Fibroblast of pulmonary artery (primary cell): ENCODE results near the gene REXO1.

Experiments used
- DNase-seq: peaks from one replicate; pipeline ENCODE4 v3.0.0-alpha.2; 2010; ENCODE audit warnings: low read depth
- H3K4me3 ChIP-seq: replicated peaks from 2 replicates; pipeline ENCODE4 v1.5.1; 2011; ENCODE audit warnings: low read depth, mild to moderate bottlenecking, control low read depth, low read length, moderate library complexity
- TF ChIP-seq, protein P1 (sequence below): IDR thresholded peaks from 2 replicates; pipeline ENCODE4 v1.5.1; 2011; ENCODE audit warnings: mild to moderate bottlenecking, control low read depth, low read length, inconsistent platforms; ENCODE audit errors: missing control alignments

The REXO1 gene

DNA sequence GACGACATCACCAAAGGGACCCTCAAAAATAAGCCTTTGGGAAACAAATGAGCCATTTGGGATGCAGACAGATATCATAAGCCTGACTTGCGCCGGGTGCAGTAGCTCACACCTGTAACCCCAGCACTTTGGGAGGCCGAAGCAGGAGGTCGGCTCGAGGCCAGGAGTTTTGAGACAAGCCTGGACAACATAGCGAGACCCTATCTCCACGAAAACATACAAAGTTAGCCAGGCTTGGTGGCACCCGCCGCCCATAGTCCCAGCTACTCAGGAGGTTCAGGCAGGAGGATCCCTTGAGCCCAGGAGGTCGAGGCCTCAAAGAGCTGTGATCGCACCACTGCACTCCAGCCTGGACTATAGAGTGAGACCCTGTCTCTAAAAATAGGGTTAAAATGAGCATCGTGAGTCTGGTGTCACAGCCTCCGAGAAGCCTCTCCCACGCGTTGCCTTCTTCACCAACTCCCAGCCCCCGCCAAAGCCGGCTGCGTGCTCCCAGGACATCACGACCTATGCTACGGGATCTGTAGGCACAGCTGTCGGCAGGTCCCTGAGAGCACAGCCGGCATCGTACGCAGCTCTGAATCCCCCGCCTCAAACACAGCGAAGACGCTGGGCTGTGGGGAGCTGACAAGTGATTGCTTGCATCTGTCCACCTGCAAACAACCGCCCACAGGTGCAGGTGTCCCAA, 1.6 kb downstream of the REXO1 start:
- no peak for DNase-seq
- TF ChIP-seq, protein P1, sequence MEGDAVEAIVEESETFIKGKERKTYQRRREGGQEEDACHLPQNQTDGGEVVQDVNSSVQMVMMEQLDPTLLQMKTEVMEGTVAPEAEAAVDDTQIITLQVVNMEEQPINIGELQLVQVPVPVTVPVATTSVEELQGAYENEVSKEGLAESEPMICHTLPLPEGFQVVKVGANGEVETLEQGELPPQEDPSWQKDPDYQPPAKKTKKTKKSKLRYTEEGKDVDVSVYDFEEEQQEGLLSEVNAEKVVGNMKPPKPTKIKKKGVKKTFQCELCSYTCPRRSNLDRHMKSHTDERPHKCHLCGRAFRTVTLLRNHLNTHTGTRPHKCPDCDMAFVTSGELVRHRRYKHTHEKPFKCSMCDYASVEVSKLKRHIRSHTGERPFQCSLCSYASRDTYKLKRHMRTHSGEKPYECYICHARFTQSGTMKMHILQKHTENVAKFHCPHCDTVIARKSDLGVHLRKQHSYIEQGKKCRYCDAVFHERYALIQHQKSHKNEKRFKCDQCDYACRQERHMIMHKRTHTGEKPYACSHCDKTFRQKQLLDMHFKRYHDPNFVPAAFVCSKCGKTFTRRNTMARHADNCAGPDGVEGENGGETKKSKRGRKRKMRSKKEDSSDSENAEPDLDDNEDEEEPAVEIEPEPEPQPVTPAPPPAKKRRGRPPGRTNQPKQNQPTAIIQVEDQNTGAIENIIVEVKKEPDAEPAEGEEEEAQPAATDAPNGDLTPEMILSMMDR: no peak
- peak overlapping the region; percentile 92 for H3K4me3 ChIP-seq

GRCh38 chr19:1845642-1846041, 2.6 kb downstream of the REXO1 start:
- TF ChIP-seq, protein P1: no peak
- no peak for DNase-seq
- H3K4me3 ChIP-seq: no peak overlapping the region

GRCh38 chr19:1845125-1845515, 3.2 kb downstream of the REXO1 start:
- no peak for DNase-seq
- TF ChIP-seq, protein P1: no peak
- no peak overlapping the region for H3K4me3 ChIP-seq

- H3K4me3 ChIP-seq: no peak overlapping the region
- DNase-seq: no peak
- TF ChIP-seq, protein P1: no peak
Observed at GRCh38 chr19:1844513-1845124, 3.7 kb downstream of the REXO1 start.

- TF ChIP-seq, protein P1: peak; percentile 12
- DNase-seq: no peak
- no peak overlapping the region for H3K4me3 ChIP-seq
Observed at GRCh38 chr19:1843646-1844394, 4.5 kb downstream of the REXO1 start.

DNA sequence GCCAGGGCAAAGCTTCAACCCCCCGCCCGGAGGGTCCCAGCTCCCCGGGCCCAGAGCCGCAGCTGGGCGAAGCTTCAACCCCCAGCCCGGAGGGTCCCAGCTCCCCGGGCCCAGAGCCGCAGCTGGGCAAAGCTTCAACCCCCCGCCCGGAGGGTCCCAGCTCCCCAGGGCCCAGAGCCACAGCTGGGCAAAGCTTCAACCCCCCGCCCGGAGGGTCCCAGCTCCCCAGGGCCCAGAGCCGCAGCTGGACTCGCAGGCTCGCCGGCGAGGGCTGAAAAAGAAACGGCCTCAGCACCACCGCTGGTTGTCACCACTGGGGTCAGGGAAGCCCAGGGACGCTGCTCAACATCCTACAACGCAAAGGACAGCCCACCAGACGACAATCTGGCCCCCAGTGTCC, 5.2 kb downstream of the REXO1 start:
- TF ChIP-seq, protein P1: no peak
- no peak overlapping the region for H3K4me3 ChIP-seq
- DNase-seq: no peak
